NCI-H446 treated with DMSO at 0.1 percent for 48 hours (cell line): ENCODE results near the gene UBR7.
A peak's percentile ranks its signal among the peaks of the same experiment; 100 is the strongest.
"Not testable (repeated sequence)": the region's sequence is repeated elsewhere in the genome, so short reads cannot be mapped to it uniquely, and the experiment has no call there.

ENCODE experiments used
- DNase-seq: peaks from one replicate; lab custom pipeline; 2025; lab: John Stamatoyannopoulos, UW

UBR7 gene

GRCh38 chr14:93206793-93207467 is at the start of gene UBR7, which contains the start of gene GON7:
Gene UBR7 (plus strand): TSS chr14:93207256. CDS start chr14:93207292, 36 bp downstream.
Gene GON7 (minus strand): TSS chr14:93207065. CDS start chr14:93207037, 28 bp downstream.
- peak; percentile 97 for DNase-seq

GRCh38 chr14:93158349-93158748 is 48.7 kb upstream of the UBR7 start:
- DNase-seq = not testable (repeated sequence)

GRCh38 chr14:93159625-93160352 is 47.3 kb upstream of the UBR7 start:
- DNase-seq = not testable (repeated sequence)

GRCh38 chr14:93160353-93160801 is 46.7 kb upstream of the UBR7 start:
- peak; percentile 49 for DNase-seq

- DNase-seq = no peak
Observed at GRCh38 chr14:93161411-93161940, 45.6 kb upstream of the UBR7 start.

- DNase-seq = no peak
Observed at GRCh38 chr14:93163564-93163963, 43.5 kb upstream of the UBR7 start.

GRCh38 chr14:93165271-93166265 is 41.5 kb upstream of the UBR7 start:
- DNase-seq = not testable (repeated sequence)

- not testable (repeated sequence) for DNase-seq
Observed at GRCh38 chr14:93168610-93169009, 38.4 kb upstream of the UBR7 start.

GRCh38 chr14:93169619-93170018 is 37.4 kb upstream of the UBR7 start:
- DNase-seq = not testable (repeated sequence)

- DNase-seq = not testable (repeated sequence)
Observed at GRCh38 chr14:93170141-93170540, 36.9 kb upstream of the UBR7 start.

- no peak for DNase-seq
Observed at GRCh38 chr14:93171376-93171775, 35.7 kb upstream of the UBR7 start.

GRCh38 chr14:93173943-93174395 is 33.1 kb upstream of the UBR7 start:
- no peak for DNase-seq

- DNase-seq = not testable (repeated sequence)
Observed at GRCh38 chr14:93174731-93175130, 32.3 kb upstream of the UBR7 start.

- DNase-seq = no peak
Observed at GRCh38 chr14:93175492-93175891, 31.6 kb upstream of the UBR7 start.

- DNase-seq = no peak
Observed at GRCh38 chr14:93183596-93184317, 23.3 kb upstream of the UBR7 start.

- peak; percentile 66 for DNase-seq
Observed at GRCh38 chr14:93184391-93185348, 22.4 kb upstream of the UBR7 start, which contains the start of the genes LYSET and MOAP1. Gene LYSET (plus strand): TSS chr14:93185317. CDS start chr14:93185406, 89 bp downstream. Gene MOAP1 (minus strand): TSS chr14:93184897. CDS start chr14:93184242, 655 bp downstream.

GRCh38 chr14:93185349-93185720 is 21.7 kb upstream of the UBR7 start:
- DNase-seq = no peak

GRCh38 chr14:93186466-93186865 is 20.6 kb upstream of the UBR7 start:
- DNase-seq = no peak

- no peak for DNase-seq
Observed at GRCh38 chr14:93186956-93187355, 20.1 kb upstream of the UBR7 start.
